Epithelial cell of esophagus (primary cell): ENCODE measurements around the gene PCDHB8.
"Not testable (repeated sequence)": the region's sequence is repeated elsewhere in the genome, so short reads cannot be mapped to it uniquely, and the experiment has no call there.

Experiments used
- DNase-seq: peaks from one replicate; pipeline ENCODE4 v3.0.0; 2010; ENCODE audit warnings: low read depth
- H3K4me3 ChIP-seq: 2 replicates; pipeline ENCODE4 v1.5.1; 2011; ENCODE audit warnings: mild to moderate bottlenecking, low read length, control low read depth
- TF ChIP-seq, protein P1 (sequence below): IDR thresholded peaks from 2 replicates; pipeline ENCODE4 v1.5.1; 2011; ENCODE audit warnings: low read depth, mild to moderate bottlenecking, low read length, control low read depth, inconsistent platforms; ENCODE audit not compliant: insufficient read depth; ENCODE audit errors: missing control alignments

Gene PCDHB8

DNA sequence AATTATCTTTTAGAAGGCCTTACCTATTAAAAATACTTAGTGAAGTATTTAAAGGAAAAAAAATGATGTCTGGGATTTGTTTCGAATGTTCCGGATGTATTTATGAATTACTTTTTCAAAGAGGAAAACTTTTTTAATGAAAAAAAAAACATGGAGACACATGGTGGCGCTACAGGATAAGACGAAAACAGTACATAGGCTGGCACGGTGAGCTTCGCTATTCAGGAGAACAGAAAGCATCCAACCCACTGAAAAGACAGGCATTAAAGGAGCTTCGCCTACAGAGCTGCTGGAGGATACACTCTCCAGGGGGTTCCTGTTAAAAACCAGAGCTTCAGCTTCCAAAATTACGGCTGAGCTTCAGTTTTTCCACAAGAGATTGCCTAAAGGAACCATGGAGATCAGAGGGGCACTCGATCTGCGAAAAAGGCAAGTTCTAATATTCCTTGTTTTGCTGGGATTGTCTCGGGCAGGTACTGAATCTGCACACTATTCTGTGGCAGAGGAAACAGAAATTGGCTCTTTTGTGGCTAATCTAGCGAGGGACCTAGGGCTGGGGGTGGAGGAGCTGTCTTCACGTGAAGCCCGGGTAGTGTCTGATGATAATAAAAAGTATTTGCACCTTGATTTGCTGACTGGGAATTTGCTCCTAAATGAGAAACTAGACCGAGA, 45.7 kb downstream of the PCDHB8 start, which contains the start of gene PCDHB14:
TSS of gene PCDHB14 (plus strand) at position 232 of the 672 bp plus-strand sequence. CDS start at position 395, 163 bp downstream.
- DNase-seq: peak; percentile 25
- peak within 1 kb of the TSS; percentile 17 for H3K4me3 ChIP-seq

DNA sequence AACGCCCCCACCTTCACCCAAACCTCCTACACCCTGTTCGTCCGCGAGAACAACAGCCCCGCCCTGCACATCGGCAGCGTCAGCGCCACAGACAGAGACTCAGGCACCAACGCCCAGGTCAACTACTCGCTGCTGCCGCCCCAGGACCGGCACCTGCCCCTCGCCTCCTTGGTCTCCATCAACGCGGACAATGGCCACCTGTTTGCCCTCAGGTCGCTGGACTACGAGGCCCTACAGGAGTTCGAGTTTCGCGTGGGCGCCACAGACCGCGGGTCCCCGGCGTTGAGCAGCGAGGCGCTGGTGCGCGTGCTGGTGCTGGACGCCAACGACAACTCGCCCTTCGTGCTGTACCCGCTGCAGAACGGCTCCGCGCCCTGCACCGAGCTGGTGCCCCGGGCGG, 47.3 kb downstream of the PCDHB8 start:
- not testable (repeated sequence) for H3K4me3 ChIP-seq, DNase-seq

More for the DNA sequence above, 45.7 kb downstream of the PCDHB8 start, which contains the start of gene PCDHB14:
- TF ChIP-seq, protein P1, sequence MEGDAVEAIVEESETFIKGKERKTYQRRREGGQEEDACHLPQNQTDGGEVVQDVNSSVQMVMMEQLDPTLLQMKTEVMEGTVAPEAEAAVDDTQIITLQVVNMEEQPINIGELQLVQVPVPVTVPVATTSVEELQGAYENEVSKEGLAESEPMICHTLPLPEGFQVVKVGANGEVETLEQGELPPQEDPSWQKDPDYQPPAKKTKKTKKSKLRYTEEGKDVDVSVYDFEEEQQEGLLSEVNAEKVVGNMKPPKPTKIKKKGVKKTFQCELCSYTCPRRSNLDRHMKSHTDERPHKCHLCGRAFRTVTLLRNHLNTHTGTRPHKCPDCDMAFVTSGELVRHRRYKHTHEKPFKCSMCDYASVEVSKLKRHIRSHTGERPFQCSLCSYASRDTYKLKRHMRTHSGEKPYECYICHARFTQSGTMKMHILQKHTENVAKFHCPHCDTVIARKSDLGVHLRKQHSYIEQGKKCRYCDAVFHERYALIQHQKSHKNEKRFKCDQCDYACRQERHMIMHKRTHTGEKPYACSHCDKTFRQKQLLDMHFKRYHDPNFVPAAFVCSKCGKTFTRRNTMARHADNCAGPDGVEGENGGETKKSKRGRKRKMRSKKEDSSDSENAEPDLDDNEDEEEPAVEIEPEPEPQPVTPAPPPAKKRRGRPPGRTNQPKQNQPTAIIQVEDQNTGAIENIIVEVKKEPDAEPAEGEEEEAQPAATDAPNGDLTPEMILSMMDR: no peak

DNA sequence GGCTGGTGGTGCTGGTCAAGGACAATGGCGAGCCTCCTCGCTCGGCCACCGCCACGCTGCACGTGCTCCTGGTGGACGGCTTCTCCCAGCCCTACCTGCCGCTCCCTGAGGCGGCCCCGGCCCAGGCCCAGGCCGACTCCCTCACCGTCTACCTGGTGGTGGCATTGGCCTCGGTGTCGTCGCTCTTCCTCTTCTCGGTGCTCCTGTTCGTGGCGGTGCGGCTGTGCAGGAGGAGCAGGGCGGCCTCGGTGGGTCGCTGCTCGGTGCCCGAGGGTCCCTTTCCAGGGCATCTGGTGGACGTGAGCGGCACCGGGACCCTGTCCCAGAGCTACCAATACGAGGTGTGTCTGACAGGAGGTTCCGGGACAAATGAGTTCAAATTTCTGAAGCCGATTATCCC, 47.8 kb downstream of the PCDHB8 start:
- H3K4me3 ChIP-seq, DNase-seq: not testable (repeated sequence)
